Spleen (tissue), 7 donors: ENCODE data around the gene DMBT1.

Experiments used
- CTCF ChIP-seq, 11 experiments: fragments of 200-600 bp in 7 of 11; fragments of 450-650 bp in 4 of 11; sonication (generic) in 4 of 11; IDR thresholded peaks in 8 of 11; conservative IDR thresholded peaks in 3 of 11; 1 replicate in 7 of 11; 2 replicates in 4 of 11; pipeline versions ENCODE4 v1.4.0 to v1.8.0; 2016 to 2021; ENCODE audit warnings: antibody characterized with exemption in 11 of 11, inconsistent platforms in 4 of 11, mild to moderate bottlenecking in 1 of 11
- POLR2A ChIP-seq, 3 donors: fragments of 450-650 bp; IDR thresholded peaks; one replicate each; pipeline ENCODE4 v1.5.1; 2017; ENCODE audit warnings: antibody characterized with exemption in 3 of 3, mild to moderate bottlenecking in 1 of 3
- POLR2AphosphoS5 ChIP-seq, 3 donors: sonication (generic); formaldehyde crosslinking; IDR thresholded peaks; one replicate each; pipeline ENCODE4 v1.5.1; 2017; ENCODE audit warnings: antibody characterized with exemption in 3 of 3
- donor health status: DM: no; HTN: no; CAD: no; lungs with moderate emphysema.
- donor health status: DM: no; HTN: no; CAD: no.
- donor health status: DM: no; HTN: no; CAD: no.

GRCh38 chr10:122672655-122673054 is 112.1 kb downstream of the DMBT1 start:
- TF ChIP-seq CTCF (IDR thresholded peaks at IDR 0.05 in 8 of 11, conservative IDR thresholded peaks at IDR 0.05 in 3 of 11) (no peak), POLR2AphosphoS5 (IDR thresholded peaks at IDR 0.05) (no peak), POLR2A (IDR thresholded peaks at IDR 0.05) (no peak)
